Activated CD4-positive, alpha-beta T cell treated with anti-CD3 and anti-CD28 coated beads for 36 hours (primary cell): ENCODE measurements around the gene C2CD4A. TPM values are rescaled to one million over a fixed set of nuclear protein-coding genes. Genes with fewer than 3 reads are reported as not detected.

Experiments used
- ATAC-seq: fragments of 200-7000 bp; cut with Tn5 transposase; one replicate; pipeline ENCODE4 v1.10.0; 2021; ENCODE audit warnings: mild to moderate bottlenecking, moderate library complexity
- CTCF ChIA-PET: fragments of 350-600 bp; sonication (Branson Sonifier 250); formaldehyde crosslinking; loops from one replicate; lab custom pipeline; 2021; ENCODE audit warnings: antibody characterized with exemption; lab: Charles Lee
- POLR2A ChIA-PET: fragments of 350-600 bp; sonication (Branson Sonifier 250); formaldehyde crosslinking; loops from one replicate; lab custom pipeline; 2021; ENCODE audit warnings: antibody characterized with exemption, inconsistent platforms; lab: Charles Lee
- DNase-seq: peaks from one replicate; pipeline ENCODE4 v3.0.0-alpha.2; 2020
- H3K27ac Mint-ChIP-seq: one replicate; pipeline ENCODE4 v1.8.0; 2021; ENCODE audit warnings: mixed read lengths
- H3K27me3 Mint-ChIP-seq: one replicate; pipeline ENCODE4 v1.8.0; 2021; ENCODE audit warnings: mixed read lengths
- H3K36me3 Mint-ChIP-seq: one replicate; pipeline ENCODE4 v1.8.0; 2021; ENCODE audit warnings: low read depth, mixed read lengths
- H3K4me1 Mint-ChIP-seq: one replicate; pipeline ENCODE4 v1.8.0; 2021; ENCODE audit warnings: mixed read lengths
- H3K4me3 Mint-ChIP-seq: one replicate; pipeline ENCODE4 v1.8.0; 2021; ENCODE audit warnings: mild to moderate bottlenecking, moderate library complexity, mixed read lengths
- H3K9me3 Mint-ChIP-seq: one replicate; pipeline ENCODE4 v1.8.0; 2021; ENCODE audit warnings: low read depth, mixed read lengths
- intact Hi-C, 2 experiments: fragments of 100-400 bp; cut with DNase I in 1 of 2; cut with micrococcal nuclease in 1 of 2; formaldehyde crosslinking; loops; one replicate each; pipeline versions ENCODE4 v1.14.2 to v1.15.1; 2022 to 2024; cut with DNase I, micrococcal nuclease
- total RNA-seq, 2 experiments: library from RNA; stranded (reverse); gene quantifications; one replicate each; pipeline ENCODE4 v1.2.3, GENCODE V29; 2021

Gene C2CD4A
- total RNA-seq, 2 experiments from 2014 or later, result 0.61 to 0.73 TPM

DNA sequence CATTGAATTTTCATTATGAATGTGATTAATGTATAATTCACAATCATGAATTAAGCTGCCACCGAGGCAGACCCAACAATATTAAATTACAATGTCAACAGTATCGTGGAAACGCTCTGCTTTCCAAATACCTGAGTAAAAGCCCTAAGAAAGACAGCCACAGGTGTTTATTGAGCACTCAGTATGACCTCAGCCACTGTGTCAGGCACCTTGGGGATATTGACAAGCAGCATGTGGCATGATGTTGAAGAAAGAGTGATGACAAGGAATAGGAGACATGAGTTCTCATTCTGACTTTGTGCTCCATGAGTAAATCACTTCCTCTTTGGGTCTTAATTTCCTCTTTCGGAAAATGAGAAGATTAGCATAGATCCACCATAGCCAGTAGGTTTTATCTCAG lies 12.8 kb downstream of the C2CD4A start:
- Mint-ChIP-seq H3K27ac (no peak overlapping the region), H3K27me3 (no peaks in the 10 kb centered on the region), H3K4me1 (no peaks in the 10 kb centered on the region), H3K36me3 (no peaks in the 10 kb centered on the region), H3K9me3 (peaks cover 2% of the 10 kb centered on the region), H3K4me3 (no peak overlapping the region)
- no peak for ATAC-seq
- no peak for DNase-seq
- CTCF ChIA-PET, result no interaction called here
- POLR2A ChIA-PET, result no interaction called here
- intact Hi-C loops, result no loop called here

DNA sequence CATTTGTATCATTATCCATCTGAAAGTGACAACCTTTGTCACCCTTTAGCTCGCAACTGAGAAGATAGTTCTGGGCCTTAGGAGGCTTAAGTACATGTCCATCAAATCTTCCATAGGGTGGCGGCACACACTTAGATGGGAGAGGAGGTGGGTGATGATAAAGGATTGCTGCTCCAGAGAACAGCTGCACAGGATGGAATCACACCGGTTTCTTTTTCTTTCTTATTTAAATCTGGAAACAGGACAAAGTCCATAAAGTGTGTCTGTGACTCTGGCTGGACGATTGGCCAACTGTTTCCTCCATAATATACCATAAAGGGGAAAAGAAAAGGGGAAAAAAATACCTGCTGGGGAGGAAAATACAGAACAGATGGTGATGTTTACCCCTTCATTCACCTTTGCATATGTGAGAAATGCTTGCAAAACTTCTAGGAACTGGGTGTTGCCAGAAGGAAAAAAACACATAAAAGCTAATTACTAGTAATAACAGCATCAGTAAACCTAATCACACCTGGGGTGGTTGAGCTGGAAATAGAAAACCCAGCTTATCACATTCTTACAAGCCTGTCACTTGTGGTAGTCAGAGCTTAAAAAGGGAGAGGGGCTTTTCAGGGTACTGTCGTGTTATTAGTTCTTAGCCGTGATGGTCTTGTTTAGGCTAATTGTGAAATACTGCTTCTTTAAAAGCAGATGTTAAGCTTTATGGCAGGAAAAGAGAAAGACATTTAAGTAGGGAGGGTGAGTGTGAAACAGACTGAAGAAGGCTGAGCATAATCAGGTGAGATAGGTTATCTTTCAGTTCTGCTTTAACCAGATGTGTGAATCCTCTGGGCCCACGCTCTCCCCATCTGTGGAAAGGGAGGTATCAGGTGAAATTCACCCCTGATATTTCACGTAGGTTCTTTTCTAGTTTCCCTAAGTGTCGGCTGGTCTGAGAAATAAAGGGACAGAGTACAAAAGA lies 16.7 kb downstream of the C2CD4A start:
- H3K4me1 Mint-ChIP-seq, result no peaks in the 10 kb centered on the region
- no peaks in the 10 kb centered on the region for H3K27me3 Mint-ChIP-seq
- ATAC-seq (no peak), DNase-seq (no peak)
- POLR2A ChIA-PET, result no interaction called here
- H3K9me3 Mint-ChIP-seq, result peaks cover 2% of the 10 kb centered on the region
- no peak overlapping the region for H3K27ac Mint-ChIP-seq
- CTCF ChIA-PET, result interaction anchor here (1.0 to 1.8 kb wide), 2 partner anchors 10 to 249 kb away, joined by 5 to 6 read pairs; no protein-coding TSS in a partner anchor
- H3K4me3 Mint-ChIP-seq, result no peak overlapping the region
- intact Hi-C loops, result loop anchor here in 1 of 2 experiments (10.0 kb wide), 1 partner anchor 171 kb away; no protein-coding TSS in a partner anchor
- H3K36me3 Mint-ChIP-seq, result no peaks in the 10 kb centered on the region

DNA sequence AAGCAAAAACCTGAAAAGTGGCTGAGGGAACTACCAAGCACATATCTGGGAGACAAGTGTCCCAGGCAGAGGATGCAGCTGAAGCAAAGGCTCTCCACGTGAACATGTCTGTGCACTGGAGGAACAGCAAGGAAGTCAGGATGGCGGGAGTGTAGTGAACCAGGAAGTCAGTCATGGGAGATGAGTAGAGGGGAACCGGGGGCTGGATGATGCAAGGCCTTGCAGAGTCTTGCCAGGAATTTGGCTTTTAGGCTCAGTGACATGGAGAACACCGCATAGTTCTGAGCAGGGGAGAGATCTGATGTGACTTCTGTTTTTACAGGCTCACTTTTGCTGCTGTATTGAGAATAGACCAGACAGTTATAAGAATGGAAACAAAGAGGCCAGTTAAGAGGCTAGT lies 19.0 kb downstream of the C2CD4A start:
- Mint-ChIP-seq H3K9me3 (peaks cover 2% of the 10 kb centered on the region), H3K27me3 (peaks cover 2% of the 10 kb centered on the region), H3K36me3 (no peaks in the 10 kb centered on the region), H3K27ac (no peak overlapping the region), H3K4me1 (no peaks in the 10 kb centered on the region), H3K4me3 (no peak overlapping the region)
- ATAC-seq (no peak), DNase-seq (no peak)
- intact Hi-C loops, result loop anchor here in 1 of 2 experiments (10.0 kb wide), 1 partner anchor 169 kb away; no protein-coding TSS in a partner anchor
- ChIA-PET CTCF (interaction anchor here (0.9 kb wide), 1 partner anchor 14 kb away, joined by 3 read pairs; no protein-coding TSS in a partner anchor), POLR2A (no interaction called here)

DNA sequence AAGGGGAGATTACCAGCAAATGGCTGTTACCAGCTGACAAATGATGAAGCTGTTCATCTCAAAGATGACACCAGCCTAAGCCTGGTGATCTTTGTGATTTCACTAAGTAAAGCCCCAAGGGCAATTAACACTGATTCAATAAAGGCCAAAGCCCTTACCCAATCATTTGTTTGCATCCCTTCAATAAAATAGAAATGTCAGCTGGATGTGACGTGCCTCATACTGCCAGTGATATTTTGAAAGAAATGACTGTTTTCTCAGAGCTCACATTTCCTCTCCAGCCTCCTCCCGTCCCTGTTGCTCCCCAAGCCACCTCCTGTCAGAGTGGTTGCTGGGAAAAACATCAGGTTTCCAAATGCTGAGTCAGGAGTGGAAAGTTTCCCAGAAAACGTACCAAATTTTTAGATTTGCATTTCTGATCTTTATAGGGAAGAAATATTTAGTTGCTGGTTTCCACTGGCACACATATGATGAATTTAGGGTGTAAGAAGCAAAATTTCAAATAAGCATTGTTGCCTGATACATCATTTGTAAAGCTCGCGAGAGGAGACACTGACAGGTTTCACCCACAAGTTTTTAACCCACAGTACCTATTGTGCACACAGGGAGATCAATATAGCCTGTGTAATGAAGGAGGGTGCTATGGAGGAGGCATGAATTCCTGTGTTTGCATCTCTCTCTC lies 21.0 kb downstream of the C2CD4A start:
- peaks cover 2% of the 10 kb centered on the region for H3K27me3 Mint-ChIP-seq
- ChIA-PET CTCF (interaction anchor here (0.6 to 2.5 kb wide), 7 partner anchors 10 to 215 kb away, joined by 3 to 10 read pairs (median 4); no protein-coding TSS in a partner anchor), POLR2A (no interaction called here)
- no peak overlapping the region for H3K4me3 Mint-ChIP-seq
- no peaks in the 10 kb centered on the region for H3K36me3 Mint-ChIP-seq
- DNase-seq (no peak), ATAC-seq (peak; percentile 47)
- no peak overlapping the region for H3K27ac Mint-ChIP-seq
- intact Hi-C loops, result loop anchor here in 1 of 2 experiments (10.0 kb wide), 1 partner anchor 167 kb away; no protein-coding TSS in a partner anchor
- H3K9me3 Mint-ChIP-seq, result peaks cover 2% of the 10 kb centered on the region
- H3K4me1 Mint-ChIP-seq, result no peaks in the 10 kb centered on the region

DNA sequence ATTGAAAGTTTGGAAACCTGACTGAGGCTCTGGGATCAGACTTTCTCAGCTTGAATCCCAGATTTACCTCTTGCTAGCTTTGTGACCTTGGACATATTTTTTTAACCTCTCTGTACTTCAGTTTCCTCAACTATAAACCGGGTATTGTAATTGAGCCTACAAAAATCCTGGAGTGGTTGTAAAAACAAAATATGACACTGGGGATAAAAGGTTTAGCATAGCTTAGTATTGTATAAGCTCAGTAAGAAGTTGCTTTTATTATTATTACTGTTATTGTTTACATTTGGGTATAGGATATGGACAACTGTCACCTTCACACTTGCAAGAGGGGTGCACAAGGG lies 21.5 kb downstream of the C2CD4A start:
- ChIA-PET CTCF (interaction anchor here (1.0 to 2.5 kb wide), 3 partner anchors 10 to 16 kb away, joined by 4 to 10 read pairs (median 6); no protein-coding TSS in a partner anchor), POLR2A (interaction anchor here (0.6 kb wide), 1 partner anchor 1508 kb away, joined by 3 read pairs; no protein-coding TSS in a partner anchor)
- H3K27ac Mint-ChIP-seq, result no peak overlapping the region

DNA sequence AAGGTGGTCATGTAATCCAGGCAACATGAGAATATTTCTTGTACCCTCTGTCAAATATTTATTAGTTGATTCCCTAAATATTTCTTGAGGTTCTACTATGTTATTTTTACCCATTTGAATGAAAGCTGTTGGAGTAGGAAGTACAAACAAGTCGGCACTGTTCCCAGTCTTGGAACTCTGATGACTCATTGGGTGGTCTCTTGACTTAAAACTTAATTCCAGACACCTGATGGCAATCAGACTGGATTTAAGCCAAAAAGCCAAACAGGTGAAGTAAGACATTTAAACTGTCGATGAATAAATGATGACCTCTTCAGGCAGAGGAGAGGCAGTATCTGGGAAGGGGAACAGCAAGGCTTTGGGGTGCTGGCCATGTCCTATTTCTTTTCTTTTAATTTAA lies 22.8 kb downstream of the C2CD4A start:
- ChIA-PET CTCF (interaction anchor here (2.5 kb wide), 1 partner anchor 18 kb away, joined by 10 read pairs; no protein-coding TSS in a partner anchor), POLR2A (no interaction called here)
- intact Hi-C loops, result loop anchor here in 1 of 2 experiments (10.0 kb wide), 1 partner anchor 165 kb away; no protein-coding TSS in a partner anchor
- Mint-ChIP-seq H3K27me3 (peaks cover 2% of the 10 kb centered on the region), H3K4me3 (no peak overlapping the region), H3K4me1 (no peaks in the 10 kb centered on the region), H3K9me3 (no peaks in the 10 kb centered on the region), H3K27ac (no peak overlapping the region), H3K36me3 (no peaks in the 10 kb centered on the region)
- ATAC-seq, result no peak
- no peak for DNase-seq

More for the DNA sequence above, 21.5 kb downstream of the C2CD4A start:
- Mint-ChIP-seq H3K36me3 (no peaks in the 10 kb centered on the region), H3K27me3 (peaks cover 2% of the 10 kb centered on the region), H3K4me1 (no peaks in the 10 kb centered on the region), H3K9me3 (peaks cover 2% of the 10 kb centered on the region), H3K4me3 (no peak overlapping the region)
- ATAC-seq, result no peak
- DNase-seq, result no peak
- intact Hi-C loops, result loop anchor here in 1 of 2 experiments (10.0 kb wide), 1 partner anchor 166 kb away; no protein-coding TSS in a partner anchor

DNA sequence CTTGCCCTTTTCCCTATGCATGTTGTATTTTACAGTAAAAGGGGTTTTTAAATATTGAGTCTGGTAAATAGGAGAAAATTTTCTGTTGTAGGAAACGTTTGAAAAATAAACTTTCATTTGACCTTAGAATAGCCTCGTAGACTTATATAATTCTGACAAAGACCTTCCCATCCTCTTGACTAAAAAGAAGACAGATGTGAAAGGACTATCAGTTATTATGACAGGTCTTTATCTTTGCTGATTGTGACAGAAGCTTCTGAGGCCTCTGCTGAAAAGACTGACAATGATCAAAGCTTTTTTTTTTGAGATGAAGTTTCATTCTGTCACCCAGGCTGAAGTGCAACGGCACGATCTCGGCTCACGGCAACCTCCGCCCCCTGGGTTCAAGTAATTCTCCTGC lies 24.2 kb downstream of the C2CD4A start:
- no peak overlapping the region for H3K4me3 Mint-ChIP-seq
- POLR2A ChIA-PET, result interaction anchor here (0.5 kb wide), 1 partner anchor 40 kb away, joined by 4 read pairs; no protein-coding TSS in a partner anchor
- ATAC-seq (no peak), DNase-seq (no peak)
- H3K27ac Mint-ChIP-seq, result no peak overlapping the region
- CTCF ChIA-PET, result interaction anchor here (1.0 kb wide), 1 partner anchor 28 kb away, joined by 5 read pairs; no protein-coding TSS in a partner anchor
- H3K27me3 Mint-ChIP-seq, result peaks cover 2% of the 10 kb centered on the region
- no peaks in the 10 kb centered on the region for H3K4me1 Mint-ChIP-seq
- H3K9me3 Mint-ChIP-seq, result no peaks in the 10 kb centered on the region
- intact Hi-C loops, result no loop called here
- no peaks in the 10 kb centered on the region for H3K36me3 Mint-ChIP-seq

DNA sequence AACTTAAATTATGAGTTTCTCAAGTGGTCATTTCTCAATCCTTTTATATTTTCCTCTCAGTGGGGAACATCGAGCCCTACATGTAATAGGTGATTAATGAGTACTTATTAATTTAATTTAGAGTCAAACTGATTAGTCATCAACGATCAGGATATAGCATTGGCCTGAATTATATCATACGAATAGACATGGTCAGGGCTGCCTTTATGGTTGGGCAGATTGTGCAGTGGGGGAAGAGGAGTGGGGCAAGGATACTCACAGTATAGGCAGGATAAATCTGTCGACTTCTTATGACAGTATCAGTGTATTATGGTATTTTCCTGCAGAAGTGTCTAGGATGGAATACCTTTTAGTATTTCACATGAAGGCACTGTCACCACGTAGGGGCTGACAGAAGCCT lies 27.0 kb downstream of the C2CD4A start:
- Mint-ChIP-seq H3K4me1 (no peaks in the 10 kb centered on the region), H3K9me3 (no peaks in the 10 kb centered on the region), H3K27me3 (peaks cover 7% of the 10 kb centered on the region), H3K36me3 (no peaks in the 10 kb centered on the region), H3K4me3 (no peak overlapping the region), H3K27ac (no peak overlapping the region)
- intact Hi-C loops, result no loop called here
- ChIA-PET CTCF (interaction anchor here (2.2 kb wide), 1 partner anchor 11 kb away, joined by 6 read pairs; no protein-coding TSS in a partner anchor), POLR2A (no interaction called here)
- ATAC-seq (no peak), DNase-seq (no peak)

DNA sequence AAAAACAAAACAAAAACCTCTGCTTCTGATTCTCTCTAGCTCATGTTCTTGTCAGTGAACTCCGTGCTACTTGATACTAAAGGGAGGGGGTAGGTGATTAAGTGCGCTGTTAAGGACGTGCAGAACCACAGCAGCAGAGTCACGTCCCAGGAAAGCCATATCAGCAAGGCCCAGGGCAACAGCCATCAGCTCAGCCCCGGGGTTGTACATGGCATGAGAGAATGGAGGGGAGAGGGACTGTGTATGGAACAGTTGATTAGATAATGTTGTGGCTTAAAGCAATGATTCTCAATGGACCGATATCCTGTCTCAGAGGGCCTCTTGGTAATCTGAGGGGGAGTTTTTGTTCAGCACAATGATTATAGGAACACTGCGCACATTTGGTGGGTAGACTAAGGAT lies 27.6 kb downstream of the C2CD4A start:
- CTCF ChIA-PET, result interaction anchor here (0.6 to 2.2 kb wide), 3 partner anchors 12 to 790 kb away, joined by 3 to 6 read pairs (median 4); no protein-coding TSS in a partner anchor
- no peak for ATAC-seq

DNA sequence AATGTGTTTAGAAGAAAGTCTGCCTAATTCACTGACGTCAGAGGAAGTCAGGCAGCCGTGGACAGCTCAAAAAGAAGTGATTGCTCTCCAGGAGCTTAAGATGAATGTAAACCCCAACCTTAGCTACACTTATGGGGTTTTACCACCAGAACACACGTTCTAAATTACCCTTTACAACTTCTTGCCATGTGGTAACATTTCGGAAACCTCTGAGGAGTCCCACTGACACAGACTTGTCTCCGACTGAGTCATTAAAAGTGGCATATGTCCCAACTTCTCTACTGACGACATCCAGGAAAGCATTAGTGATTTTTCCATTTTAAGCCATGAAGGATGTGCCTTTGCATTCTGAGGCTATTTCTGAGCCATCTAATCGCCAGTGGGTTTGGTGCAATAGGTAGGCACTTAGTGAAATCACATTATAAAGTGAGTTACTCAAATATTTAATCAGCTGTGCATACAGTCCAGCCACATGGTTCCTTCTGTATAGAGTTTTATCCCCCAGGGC lies 32.4 kb downstream of the C2CD4A start:
- CTCF ChIA-PET, result interaction anchor here (1.0 to 2.1 kb wide), 3 partner anchors 9 to 208 kb away, joined by 3 to 5 read pairs (median 4); no protein-coding TSS in a partner anchor
- no peak overlapping the region for H3K27ac Mint-ChIP-seq
- intact Hi-C loops, result no loop called here
- H3K4me3 Mint-ChIP-seq, result no peak overlapping the region
- peaks cover 12% of the 10 kb centered on the region for H3K27me3 Mint-ChIP-seq
- no peak for DNase-seq
- no peaks in the 10 kb centered on the region for H3K9me3 Mint-ChIP-seq
- H3K4me1 Mint-ChIP-seq, result no peaks in the 10 kb centered on the region
- H3K36me3 Mint-ChIP-seq, result no peaks in the 10 kb centered on the region
- POLR2A ChIA-PET, result interaction anchor here (0.8 kb wide), 1 partner anchor 20 kb away, joined by 3 read pairs; no protein-coding TSS in a partner anchor
- peak; percentile 78 for ATAC-seq

More for the DNA sequence above, 27.6 kb downstream of the C2CD4A start:
- H3K9me3 Mint-ChIP-seq, result no peaks in the 10 kb centered on the region
- H3K27me3 Mint-ChIP-seq, result peaks cover 9% of the 10 kb centered on the region
- no peak for DNase-seq
- intact Hi-C loops, result no loop called here
- H3K4me3 Mint-ChIP-seq, result no peak overlapping the region
- POLR2A ChIA-PET, result no interaction called here
- no peaks in the 10 kb centered on the region for H3K4me1 Mint-ChIP-seq
- H3K27ac Mint-ChIP-seq, result no peak overlapping the region
- H3K36me3 Mint-ChIP-seq, result no peaks in the 10 kb centered on the region
